Kidney epithelial cell (primary cell): ENCODE data around the gene KIF13A. TPM values are rescaled to one million over a fixed set of nuclear protein-coding genes. Genes with fewer than 3 reads are reported as not detected.

Experiments used
- DNase-seq: peaks from one replicate; pipeline ENCODE4 v3.0.0-alpha.2; 2010; ENCODE audit warnings: low read depth
- H3K27me3 ChIP-seq: 2 replicates; pipeline ENCODE4 v1.6.0; 2011; ENCODE audit warnings: low read length; ENCODE audit not compliant: control insufficient read depth, insufficient read depth
- H3K36me3 ChIP-seq: 2 replicates; pipeline ENCODE4 v1.5.1; 2011; ENCODE audit warnings: low read length; ENCODE audit not compliant: control insufficient read depth, insufficient read depth
- H3K4me3 ChIP-seq: 2 replicates; pipeline ENCODE4 v1.5.1; 2011; ENCODE audit warnings: low read depth, mild to moderate bottlenecking, control low read depth, low read length
- CTCF ChIP-seq: IDR thresholded peaks from 2 replicates; pipeline ENCODE4 v1.5.1; 2011; ENCODE audit warnings: mild to moderate bottlenecking, moderate library complexity, low read length, control low read depth, inconsistent platforms; ENCODE audit not compliant: insufficient read depth, poor library complexity, severe bottlenecking
- total RNA-seq: library from RNA; depleted of rRNA; stranded (reverse); fragments of >200 nt; gene quantifications from 2 replicates; pipeline ENCODE4 v1.2.3, GENCODE V29; 2015

The KIF13A gene
- total RNA-seq, 1 donor from 2014 or later = 30.9 TPM

GRCh38 chr6:17826301-17826700 lies 161.1 kb downstream of the KIF13A start:
- Histone ChIP-seq H3K27me3 (no peaks in the 10 kb centered on the region), H3K4me3 (no peak overlapping the region), H3K36me3 (no peaks in the 10 kb centered on the region)
- no peak for TF ChIP-seq CTCF
- DNase-seq = no peak

GRCh38 chr6:17820055-17820454 lies 167.4 kb downstream of the KIF13A start:
- Histone ChIP-seq H3K36me3 (no peaks in the 10 kb centered on the region), H3K4me3 (no peak overlapping the region), H3K27me3 (no peaks in the 10 kb centered on the region)
- TF ChIP-seq CTCF = no peak
- no peak for DNase-seq

GRCh38 chr6:17817763-17818162 lies 169.7 kb downstream of the KIF13A start:
- TF ChIP-seq CTCF = no peak
- no peak for DNase-seq
- H3K4me3 ChIP-seq = no peak overlapping the region
- no peaks in the 10 kb centered on the region for H3K36me3 ChIP-seq
- H3K27me3 ChIP-seq = no peaks in the 10 kb centered on the region

- H3K27me3 ChIP-seq = no peaks in the 10 kb centered on the region
- DNase-seq = peak; percentile 45
- no peak for TF ChIP-seq CTCF
Measured at GRCh38 chr6:17816921-17817611, 170.4 kb downstream of the KIF13A start.

GRCh38 chr6:17813542-17813941 lies 173.9 kb downstream of the KIF13A start:
- no peak for TF ChIP-seq CTCF
- H3K36me3 ChIP-seq = no peaks in the 10 kb centered on the region
- H3K27me3 ChIP-seq = no peaks in the 10 kb centered on the region
- DNase-seq = peak; percentile 28
- H3K4me3 ChIP-seq = no peak overlapping the region

More at GRCh38 chr6:17816921-17817611, 170.4 kb downstream of the KIF13A start:
- Histone ChIP-seq H3K4me3 (no peak overlapping the region), H3K36me3 (no peaks in the 10 kb centered on the region)

GRCh38 chr6:17812311-17812710 lies 175.1 kb downstream of the KIF13A start:
- no peak for TF ChIP-seq CTCF
- no peaks in the 10 kb centered on the region for H3K27me3 ChIP-seq
- H3K4me3 ChIP-seq = no peak overlapping the region
- no peak for DNase-seq
- no peaks in the 10 kb centered on the region for H3K36me3 ChIP-seq
